ENCODE data around the gene RNF39. TPM values are rescaled to one million over a fixed set of nuclear protein-coding genes. Genes with fewer than 3 reads are reported as not detected.

The RNF39 gene
- polyA plus RNA-seq, 1 donor from 2014 or later: not detected

DNA sequence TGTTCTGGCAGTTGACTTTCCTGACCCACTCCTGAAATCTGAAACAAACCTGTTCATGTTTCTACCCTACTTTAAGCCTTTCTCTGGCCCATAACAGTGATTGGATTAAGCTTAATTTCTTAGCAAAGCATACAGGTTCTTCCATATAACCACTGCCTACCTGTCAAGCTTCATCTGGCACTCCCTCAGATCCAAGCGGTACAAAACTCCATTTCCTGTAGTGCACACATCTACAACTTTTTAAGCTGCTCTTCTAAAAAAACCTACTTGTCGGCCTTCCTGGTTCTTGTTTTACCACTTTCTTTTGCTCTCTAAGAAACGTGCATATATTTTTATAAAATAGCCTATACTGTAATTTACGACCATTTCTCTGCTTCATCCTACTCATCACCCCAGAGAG lies 9.5 kb downstream of the RNF39 start:
- peak overlapping the region; percentile 93 for H3K9ac ChIP-seq (ENCODE audit: low read length)
- H3K27me3 ChIP-seq (ENCODE audit: insufficient read depth, low read depth, low read length): peaks cover 7% of the 10 kb centered on the region
- no peaks in the 10 kb centered on the region for H3K9me3 ChIP-seq (ENCODE audit: low read length)
- peaks cover 7% of the 10 kb centered on the region for H3F3A ChIP-seq (ENCODE audit: insufficient read depth, low read length, poor library complexity, severe bottlenecking)
- H3K79me2 ChIP-seq (replicated peaks; ENCODE audit: insufficient read depth, low read length): peaks cover 29% of the 10 kb centered on the region
- peak overlapping the region; percentile 76 for H3K4me3 ChIP-seq (ENCODE audit: low read length)
- TF ChIP-seq, protein P1, sequence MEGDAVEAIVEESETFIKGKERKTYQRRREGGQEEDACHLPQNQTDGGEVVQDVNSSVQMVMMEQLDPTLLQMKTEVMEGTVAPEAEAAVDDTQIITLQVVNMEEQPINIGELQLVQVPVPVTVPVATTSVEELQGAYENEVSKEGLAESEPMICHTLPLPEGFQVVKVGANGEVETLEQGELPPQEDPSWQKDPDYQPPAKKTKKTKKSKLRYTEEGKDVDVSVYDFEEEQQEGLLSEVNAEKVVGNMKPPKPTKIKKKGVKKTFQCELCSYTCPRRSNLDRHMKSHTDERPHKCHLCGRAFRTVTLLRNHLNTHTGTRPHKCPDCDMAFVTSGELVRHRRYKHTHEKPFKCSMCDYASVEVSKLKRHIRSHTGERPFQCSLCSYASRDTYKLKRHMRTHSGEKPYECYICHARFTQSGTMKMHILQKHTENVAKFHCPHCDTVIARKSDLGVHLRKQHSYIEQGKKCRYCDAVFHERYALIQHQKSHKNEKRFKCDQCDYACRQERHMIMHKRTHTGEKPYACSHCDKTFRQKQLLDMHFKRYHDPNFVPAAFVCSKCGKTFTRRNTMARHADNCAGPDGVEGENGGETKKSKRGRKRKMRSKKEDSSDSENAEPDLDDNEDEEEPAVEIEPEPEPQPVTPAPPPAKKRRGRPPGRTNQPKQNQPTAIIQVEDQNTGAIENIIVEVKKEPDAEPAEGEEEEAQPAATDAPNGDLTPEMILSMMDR (IDR thresholded peaks at IDR 0.05; ENCODE audit: poor library complexity, severe bottlenecking): no peak
- H3K27ac ChIP-seq (ENCODE audit: low read length): peak overlapping the region; percentile 98
- peak overlapping the region; percentile 80 for H3K4me2 ChIP-seq (ENCODE audit: low read length)
- H4K20me1 ChIP-seq (ENCODE audit: insufficient read depth): no peaks in the 10 kb centered on the region
- peak overlapping the region; percentile 65 for H2AFZ ChIP-seq (ENCODE audit: low read depth, low read length)
- H3K36me3 ChIP-seq (ENCODE audit: insufficient read depth, low read length): no peaks in the 10 kb centered on the region
- H3K9me2 ChIP-seq (ENCODE audit: insufficient read depth, low read length): no peaks in the 10 kb centered on the region

DNA sequence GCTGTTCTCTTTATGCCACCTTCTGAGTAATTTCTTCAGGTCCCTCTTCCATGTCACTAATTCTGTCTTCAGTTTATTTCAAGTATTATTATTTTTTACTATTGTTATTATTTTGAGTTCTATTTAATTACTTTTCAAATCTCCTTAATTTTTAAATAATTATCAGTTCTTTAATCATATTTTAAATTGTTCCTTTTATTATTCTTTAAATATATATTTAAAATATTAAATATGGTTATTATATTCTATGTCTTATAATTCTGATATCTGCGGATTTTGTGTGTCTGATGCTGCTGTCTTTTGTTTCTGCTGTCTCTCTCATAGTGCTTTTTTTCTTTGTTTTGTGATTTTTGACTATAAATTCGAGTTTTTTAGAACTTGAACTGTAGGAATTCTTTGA lies 12.3 kb downstream of the RNF39 start:
- no peaks in the 10 kb centered on the region for H3K27me3 ChIP-seq (ENCODE audit: insufficient read depth, low read depth, low read length)
- no peaks in the 10 kb centered on the region for H3K9me2 ChIP-seq (ENCODE audit: insufficient read depth, low read length)
- H3K36me3 ChIP-seq (ENCODE audit: insufficient read depth, low read length): no peaks in the 10 kb centered on the region
- H3K9ac ChIP-seq (ENCODE audit: low read length): no peak overlapping the region
- H3F3A ChIP-seq (ENCODE audit: insufficient read depth, low read length, poor library complexity, severe bottlenecking): peaks cover 11% of the 10 kb centered on the region
- no peak overlapping the region for H3K4me2 ChIP-seq (ENCODE audit: low read length)
- no peak for TF ChIP-seq SMC3 (conservative IDR thresholded peaks at IDR 0.05; ENCODE audit: poor library complexity)
- no peak for TF ChIP-seq POLR2AphosphoS5 (IDR thresholded peaks at IDR 0.05)
- no peak for TF ChIP-seq RAD21 (conservative IDR thresholded peaks at IDR 0.05)
- no peak for TF ChIP-seq MXI1 (conservative IDR thresholded peaks at IDR 0.05; ENCODE audit: poor library complexity, severe bottlenecking)
- TF ChIP-seq TAF1 (IDR thresholded peaks at IDR 0.05; ENCODE audit: low read depth): no peak
- TF ChIP-seq EZH2 (IDR thresholded peaks at IDR 0.05; ENCODE audit: borderline replicate concordance, insufficient read depth, low read length, poor library complexity, severe bottlenecking): no peak
- TF ChIP-seq, protein P2, sequence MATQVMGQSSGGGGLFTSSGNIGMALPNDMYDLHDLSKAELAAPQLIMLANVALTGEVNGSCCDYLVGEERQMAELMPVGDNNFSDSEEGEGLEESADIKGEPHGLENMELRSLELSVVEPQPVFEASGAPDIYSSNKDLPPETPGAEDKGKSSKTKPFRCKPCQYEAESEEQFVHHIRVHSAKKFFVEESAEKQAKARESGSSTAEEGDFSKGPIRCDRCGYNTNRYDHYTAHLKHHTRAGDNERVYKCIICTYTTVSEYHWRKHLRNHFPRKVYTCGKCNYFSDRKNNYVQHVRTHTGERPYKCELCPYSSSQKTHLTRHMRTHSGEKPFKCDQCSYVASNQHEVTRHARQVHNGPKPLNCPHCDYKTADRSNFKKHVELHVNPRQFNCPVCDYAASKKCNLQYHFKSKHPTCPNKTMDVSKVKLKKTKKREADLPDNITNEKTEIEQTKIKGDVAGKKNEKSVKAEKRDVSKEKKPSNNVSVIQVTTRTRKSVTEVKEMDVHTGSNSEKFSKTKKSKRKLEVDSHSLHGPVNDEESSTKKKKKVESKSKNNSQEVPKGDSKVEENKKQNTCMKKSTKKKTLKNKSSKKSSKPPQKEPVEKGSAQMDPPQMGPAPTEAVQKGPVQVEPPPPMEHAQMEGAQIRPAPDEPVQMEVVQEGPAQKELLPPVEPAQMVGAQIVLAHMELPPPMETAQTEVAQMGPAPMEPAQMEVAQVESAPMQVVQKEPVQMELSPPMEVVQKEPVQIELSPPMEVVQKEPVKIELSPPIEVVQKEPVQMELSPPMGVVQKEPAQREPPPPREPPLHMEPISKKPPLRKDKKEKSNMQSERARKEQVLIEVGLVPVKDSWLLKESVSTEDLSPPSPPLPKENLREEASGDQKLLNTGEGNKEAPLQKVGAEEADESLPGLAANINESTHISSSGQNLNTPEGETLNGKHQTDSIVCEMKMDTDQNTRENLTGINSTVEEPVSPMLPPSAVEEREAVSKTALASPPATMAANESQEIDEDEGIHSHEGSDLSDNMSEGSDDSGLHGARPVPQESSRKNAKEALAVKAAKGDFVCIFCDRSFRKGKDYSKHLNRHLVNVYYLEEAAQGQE (IDR thresholded peaks at IDR 0.05; ENCODE audit: borderline replicate concordance): no peak
- TF ChIP-seq, protein P1 (IDR thresholded peaks at IDR 0.05; ENCODE audit: poor library complexity, severe bottlenecking): no peak
- no peak for TF ChIP-seq EP300 (conservative IDR thresholded peaks at IDR 0.05; ENCODE audit: poor library complexity, severe bottlenecking)
- H3K4me3 ChIP-seq (ENCODE audit: low read length): no peak overlapping the region
- H3K27ac ChIP-seq (ENCODE audit: low read length): no peak overlapping the region
- H3K79me2 ChIP-seq (replicated peaks; ENCODE audit: insufficient read depth, low read length): peaks cover 26% of the 10 kb centered on the region
- no peaks in the 10 kb centered on the region for H4K20me1 ChIP-seq (ENCODE audit: insufficient read depth)
- H2AFZ ChIP-seq (ENCODE audit: low read depth, low read length): no peak overlapping the region
- no peaks in the 10 kb centered on the region for H3K9me3 ChIP-seq (ENCODE audit: low read length)
